Bronchial epithelial cell (primary cell): ENCODE measurements around the gene COL11A1. TPM values are rescaled to one million over a fixed set of nuclear protein-coding genes. Genes with fewer than 3 reads are reported as not detected.
"Not testable (repeated sequence)": the region's sequence is repeated elsewhere in the genome, so short reads cannot be mapped to it uniquely, and the experiment has no call there.

Experiments used
- DNase-seq: peaks from one replicate; pipeline ENCODE4 v3.0.0-alpha.2; 2010; ENCODE audit warnings: low read depth
- FAIRE-seq: peaks from 2 replicates; lab custom pipeline; 2011; peaks lifted over from hg19 to GRCh38; lab: Jason Lieb, UNC
- H3K27me3 ChIP-seq: 2 replicates; pipeline ENCODE4 v1.5.1; 2011; ENCODE audit warnings: low read length; ENCODE audit not compliant: control insufficient read depth, insufficient read depth
- H3K36me3 ChIP-seq: 2 replicates; pipeline ENCODE4 v1.5.1; 2011; ENCODE audit warnings: low read length; ENCODE audit not compliant: control insufficient read depth, insufficient read depth
- H3K4me3 ChIP-seq: 2 replicates; pipeline ENCODE4 v1.5.1; 2011; ENCODE audit warnings: mild to moderate bottlenecking, low read depth, low read length, control low read depth
- CTCF ChIP-seq: IDR thresholded peaks from 2 replicates; pipeline ENCODE4 v1.5.1; 2011; ENCODE audit warnings: mild to moderate bottlenecking, moderate library complexity, low read length, control low read depth, inconsistent platforms; ENCODE audit not compliant: insufficient read depth, severe bottlenecking
- total RNA-seq: library from RNA; depleted of rRNA; stranded (reverse); fragments of >200 nt; gene quantifications from 2 replicates; pipeline ENCODE4 v1.2.1, GENCODE V29; 2014

Gene COL11A1
- total RNA-seq, 1 donor from 2014 or later: 0.26 TPM

DNA sequence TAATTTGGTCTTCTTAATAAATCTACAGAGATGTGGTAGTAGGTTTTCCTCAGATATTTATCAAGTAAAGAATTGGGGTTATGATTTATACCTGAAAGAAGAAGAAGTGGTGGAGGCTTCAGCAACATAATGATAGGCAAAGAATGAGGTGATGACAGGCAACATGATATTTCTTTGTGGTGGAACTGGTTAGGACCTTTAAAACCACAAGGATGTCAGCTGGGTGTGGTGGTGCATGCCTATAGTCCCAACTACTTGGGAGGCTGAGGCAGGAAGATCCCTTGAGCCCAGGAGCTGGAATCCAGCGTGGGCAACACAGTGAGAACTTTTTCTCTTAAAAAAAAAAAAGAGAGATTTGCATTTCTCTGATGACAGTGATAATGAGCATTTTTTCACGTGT lies 34.1 kb upstream of the COL11A1 start:
- Histone ChIP-seq H3K27me3 (no peaks in the 10 kb centered on the region), H3K4me3 (no peak overlapping the region), H3K36me3 (no peaks in the 10 kb centered on the region)
- DNase-seq: no peak
- FAIRE-seq: no peak
- no peak for TF ChIP-seq CTCF

DNA sequence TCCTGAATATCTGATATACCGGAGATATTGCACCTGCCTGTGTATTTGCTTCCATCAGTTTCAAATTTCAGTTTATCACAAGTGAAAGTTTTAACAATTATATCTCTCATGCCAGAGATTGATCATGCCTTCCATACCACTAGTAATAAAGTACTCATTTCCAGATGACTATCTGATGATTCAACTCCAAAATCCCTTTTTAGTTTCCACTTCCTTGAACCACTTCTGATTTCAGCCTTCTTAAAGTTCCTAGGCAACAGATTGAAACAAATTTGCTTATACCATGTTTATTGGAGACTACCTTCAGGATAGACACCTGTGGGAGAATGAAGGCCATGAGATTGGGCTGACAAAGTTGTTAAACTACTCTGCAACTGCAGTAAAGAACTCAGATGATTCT lies 21.5 kb upstream of the COL11A1 start:
- DNase-seq: no peak
- no peaks in the 10 kb centered on the region for H3K36me3 ChIP-seq
- H3K4me3 ChIP-seq: no peak overlapping the region
- no peaks in the 10 kb centered on the region for H3K27me3 ChIP-seq
- TF ChIP-seq CTCF: no peak
- FAIRE-seq: no peak

GRCh38 chr1:103129255-103129654 lies 20.9 kb upstream of the COL11A1 start:
- Histone ChIP-seq H3K27me3 (no peaks in the 10 kb centered on the region), H3K4me3 (no peak overlapping the region), H3K36me3 (no peaks in the 10 kb centered on the region)
- no peak for TF ChIP-seq CTCF
- DNase-seq (peak; percentile 7), FAIRE-seq (no peak)

DNA sequence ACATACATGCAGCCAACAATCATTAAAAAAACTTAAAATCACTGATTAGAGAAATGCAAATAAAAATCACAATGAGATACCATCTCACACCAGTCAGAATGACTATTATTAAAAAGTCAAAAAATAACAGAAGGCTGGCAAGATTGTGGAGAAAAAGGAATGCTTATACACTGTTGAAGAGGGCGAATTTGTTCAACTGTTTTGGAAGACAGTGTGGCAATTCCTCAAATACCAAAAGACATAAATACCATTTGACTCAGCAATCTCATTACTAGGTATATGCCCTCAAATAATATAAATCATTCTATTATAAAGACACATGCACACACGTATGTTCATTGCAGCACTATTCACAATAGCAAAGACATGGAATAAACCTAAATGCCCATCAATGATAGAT lies 19.9 kb upstream of the COL11A1 start:
- not testable (repeated sequence) for DNase-seq, FAIRE-seq

GRCh38 chr1:103125219-103125618 lies 16.9 kb upstream of the COL11A1 start:
- Histone ChIP-seq H3K36me3 (no peaks in the 10 kb centered on the region), H3K4me3 (no peak overlapping the region), H3K27me3 (no peaks in the 10 kb centered on the region)
- no peak for DNase-seq
- no peak for FAIRE-seq
- TF ChIP-seq CTCF: no peak

More for the DNA sequence above, 19.9 kb upstream of the COL11A1 start:
- H3K4me3 ChIP-seq, H3K27me3 ChIP-seq, H3K36me3 ChIP-seq: not testable (repeated sequence)

GRCh38 chr1:103122983-103123720 lies 14.8 kb upstream of the COL11A1 start:
- no peak for TF ChIP-seq CTCF
- Histone ChIP-seq H3K4me3 (no peak overlapping the region), H3K27me3 (no peaks in the 10 kb centered on the region), H3K36me3 (no peaks in the 10 kb centered on the region)
- DNase-seq: no peak
- FAIRE-seq: no peak
